ENCODE data around the gene MAGEA1. TPM values are rescaled to one million over a fixed set of nuclear protein-coding genes. Genes with fewer than 3 reads are reported as not detected.

The MAGEA1 gene
- total RNA-seq, 4 donors from 2014 or later = not detected

- Histone ChIP-seq H3K4me3 (no peak overlapping the region), H3K27me3 (no peaks in the 10 kb centered on the region), H3K27ac (peak overlapping the region in 1 of 4 donors; percentile 56), H3K4me1 (no peaks in the 10 kb centered on the region), H3K9me3 (no peaks in the 10 kb centered on the region), H3K36me3 (no peaks in the 10 kb centered on the region)
- no peak for TF ChIP-seq POLR2A (IDR thresholded peaks at IDR 0.05)
- TF ChIP-seq EP300 (IDR thresholded peaks at IDR 0.05) = no peak
- TF ChIP-seq CTCF (IDR thresholded peaks at IDR 0.05) = no peak
- DNase-seq (ENCODE audit: low spot score in 2 of 2) = no peak
- 75 to 79% methylated on average over 3 to 8 of the region's 8 CpGs for WGBS, 2 donors
These were observed 46.5 kb downstream of the MAGEA1 start for GRCh38 chrX:153225438-153226098.

- peak overlapping the region in 1 of 4 donors; percentile 56 for H3K27ac ChIP-seq
- no peaks in the 10 kb centered on the region for H3K4me1 ChIP-seq
- H3K4me3 ChIP-seq = no peak overlapping the region
- H3K9me3 ChIP-seq = no peaks in the 10 kb centered on the region
- peaks cover 0 to 6% of the 10 kb centered on the region in 2 donors for H3K27me3 ChIP-seq
- 10 to 42% methylated on average over 16 of the region's 16 CpGs for WGBS, 2 donors
- peak; percentile 17 to 29 for DNase-seq (ENCODE audit: low spot score in 2 of 2)
- TF ChIP-seq CTCF (IDR thresholded peaks at IDR 0.05) (no peak), POLR2A (IDR thresholded peaks at IDR 0.05) (no peak), EP300 (IDR thresholded peaks at IDR 0.05) (no peak)
- H3K36me3 ChIP-seq = no peaks in the 10 kb centered on the region
These were observed 47.5 kb downstream of the MAGEA1 start for GRCh38 chrX:153226344-153227185.

Other genes with a start within 250 kb of the MAGEA1 start
- gene PNMA5, start 185.2 kb upstream of the MAGEA1 start, total RNA-seq = not detected
- under 1 TPM in 3 of 4 donors, not detected in 1; 0.20 to 0.30 (median 0.21) TPM for gene PNMA3, start 122.8 kb upstream of the MAGEA1 start, total RNA-seq
- gene PNMA6A, start 106.8 kb upstream of the MAGEA1 start, total RNA-seq = 1 to 10 TPM; 1.8 to 3.6 (median 2.2) TPM
- under 1 TPM in 1 of 4 donors, not detected in 3; 0.59 TPM for gene PNMA6F, start 142.5 kb downstream of the MAGEA1 start, total RNA-seq
- gene ZNF275, start 154.9 kb downstream of the MAGEA1 start, total RNA-seq = 10 to 100 TPM; 11.8 to 15.9 (median 12.6) TPM
- not detected for gene PNMA6E, start 222.1 kb downstream of the MAGEA1 start, total RNA-seq
- 1 to 10 TPM in 1 of 4 donors, under 1 TPM in 3; 0.39 to 1.8 (median 0.75) TPM for gene ZFP92, start 232.2 kb downstream of the MAGEA1 start, total RNA-seq